HG03558 (cell line): ENCODE results near the gene ACER1.
"Not testable (repeated sequence)": the region's sequence is repeated elsewhere in the genome, so short reads cannot be mapped to it uniquely, and the experiment has no call there.

Source experiments
- ATAC-seq: cut with Tn5 transposase; IDR thresholded peaks from one replicate; pipeline ENCODE4 v1.9.1; 2021; ENCODE audit warnings: moderate number of reproducible peaks; ENCODE audit not compliant: unreplicated experiment; ENCODE audit errors: extremely low read depth

ACER1 gene

GRCh38 chr19:6358003-6358402, 24.6 kb upstream of the ACER1 start:
- no peak for ATAC-seq

- no peak for ATAC-seq
Observed at GRCh38 chr19:6357174-6357573, 23.8 kb upstream of the ACER1 start.

GRCh38 chr19:6355321-6356040, 22.1 kb upstream of the ACER1 start:
- ATAC-seq, result not testable (repeated sequence)

GRCh38 chr19:6354098-6354674, 20.8 kb upstream of the ACER1 start:
- ATAC-seq, result no peak

- ATAC-seq, result no peak
Observed at GRCh38 chr19:6352381-6353165, 19.2 kb upstream of the ACER1 start.

- ATAC-seq, result no peak
Observed at GRCh38 chr19:6350688-6351087, 17.3 kb upstream of the ACER1 start.

GRCh38 chr19:6349271-6349670, 15.9 kb upstream of the ACER1 start:
- ATAC-seq, result not testable (repeated sequence)

- no peak for ATAC-seq
Observed at GRCh38 chr19:6343462-6343861, 10.1 kb upstream of the ACER1 start.

GRCh38 chr19:6340493-6341201, 7.2 kb upstream of the ACER1 start:
- ATAC-seq, result no peak

- ATAC-seq, result no peak
Observed at GRCh38 chr19:6334490-6335285, 1.3 kb upstream of the ACER1 start.

GRCh38 chr19:6326815-6327214, 6.6 kb downstream of the ACER1 start:
- ATAC-seq, result no peak

- no peak for ATAC-seq
Observed at GRCh38 chr19:6325614-6326013, 7.8 kb downstream of the ACER1 start.

- no peak for ATAC-seq
Observed at GRCh38 chr19:6324757-6325156, 8.7 kb downstream of the ACER1 start.

- no peak for ATAC-seq
Observed at GRCh38 chr19:6322284-6322683, 11.1 kb downstream of the ACER1 start.

GRCh38 chr19:6319376-6319775, 14.0 kb downstream of the ACER1 start:
- no peak for ATAC-seq

- ATAC-seq, result no peak
Observed at GRCh38 chr19:6318772-6319171, 14.6 kb downstream of the ACER1 start.

- ATAC-seq, result not testable (repeated sequence)
Observed at GRCh38 chr19:6315646-6316045, 17.8 kb downstream of the ACER1 start.

GRCh38 chr19:6313398-6313969, 19.9 kb downstream of the ACER1 start:
- no peak for ATAC-seq

GRCh38 chr19:6312018-6312417, 21.4 kb downstream of the ACER1 start:
- ATAC-seq, result no peak

- ATAC-seq, result no peak
Observed at GRCh38 chr19:6298413-6298812, 35.0 kb downstream of the ACER1 start.
